Smooth muscle cell (in vitro differentiated cells): Measurements from ENCODE around the gene PRKAR1B. TPM values are rescaled to one million over a fixed set of nuclear protein-coding genes. Genes with fewer than 3 reads are reported as not detected.

ENCODE experiments used
- DNase-seq: peaks from one replicate; lab custom pipeline; 2025; ENCODE audit not compliant: unreplicated experiment; lab: John Stamatoyannopoulos, UW
- H2AFZ ChIP-seq: fragments of 200-600 bp; sonication (generic); 2 replicates; pipeline ENCODE4 v1.6.0; 2016; ENCODE audit warnings: antibody characterized with exemption, low read depth, mild to moderate bottlenecking
- H3F3A ChIP-seq: fragments of 200-600 bp; sonication (generic); 2 replicates; pipeline ENCODE4 v1.6.0; 2017; ENCODE audit warnings: antibody characterized with exemption, low read depth
- H3K27ac ChIP-seq: fragments of 200-600 bp; sonication (generic); 2 replicates; pipeline ENCODE4 v1.5.1; 2016; ENCODE audit warnings: low read depth, mild to moderate bottlenecking
- H3K27me3 ChIP-seq: fragments of 200-600 bp; sonication (generic); 2 replicates; pipeline ENCODE4 v1.6.1; 2016; ENCODE audit warnings: low read depth, mild to moderate bottlenecking
- H3K36me3 ChIP-seq: fragments of 200-600 bp; sonication (generic); 2 replicates; pipeline ENCODE4 v1.5.1; 2016; ENCODE audit warnings: low read depth
- H3K4me1 ChIP-seq: fragments of 200-600 bp; sonication (generic); 2 replicates; pipeline ENCODE4 v1.5.1; 2016; ENCODE audit warnings: low read depth
- H3K4me2 ChIP-seq: fragments of 200-600 bp; sonication (generic); 2 replicates; pipeline ENCODE4 v1.6.0; 2016; ENCODE audit warnings: mild to moderate bottlenecking
- H3K4me3 ChIP-seq: fragments of 200-600 bp; sonication (generic); 2 replicates; pipeline ENCODE4 v1.5.1; 2016; ENCODE audit warnings: mild to moderate bottlenecking
- H3K79me2 ChIP-seq: fragments of 200-600 bp; sonication (generic); 2 replicates; pipeline ENCODE4 v1.6.0; 2016; ENCODE audit warnings: low read depth, mild to moderate bottlenecking
- H3K9ac ChIP-seq: fragments of 200-600 bp; sonication (generic); 2 replicates; pipeline ENCODE4 v1.6.0; 2016; ENCODE audit warnings: low read depth
- H3K9me3 ChIP-seq: fragments of 200-600 bp; sonication (generic); replicated peaks from 2 replicates; pipeline ENCODE4 v1.5.1; 2016; ENCODE audit warnings: low read depth
- H4K20me1 ChIP-seq: fragments of 200-600 bp; sonication (generic); 2 replicates; pipeline ENCODE4 v1.6.0; 2016; ENCODE audit warnings: low read depth
- CTCF ChIP-seq: fragments of 200-600 bp; sonication (generic); IDR thresholded peaks from 2 replicates; pipeline ENCODE4 v1.5.1; 2017; ENCODE audit warnings: borderline replicate concordance, mild to moderate bottlenecking, antibody characterized with exemption; ENCODE audit not compliant: insufficient read depth, poor library complexity, severe bottlenecking
- WGBS: methylation state at CpG from one replicate; pipeline ENCODE4 v1.1.7; 2016; ENCODE audit warnings: low lambda C conversion rate; 5-methylcytosine and 5-hydroxymethylcytosine counted together
- polyA plus RNA-seq: library from polyadenylated mRNA; unstranded; fragments of >200 nt; fragmentation: Nextera tagmentation; extraction: Ambion mirVana; gene quantifications from 2 replicates; pipeline ENCODE4 v1.2.1, GENCODE V29; 2016
- total RNA-seq: library from RNA; depleted of rRNA; stranded (reverse); fragments of >200 nt; gene quantifications from 2 replicates; pipeline ENCODE4 v1.2.3, GENCODE V29; 2014

Gene PRKAR1B
- total and polyA plus RNA-seq, 2 experiments from 2014 or later: 5.3 to 10.1 TPM

DNA sequence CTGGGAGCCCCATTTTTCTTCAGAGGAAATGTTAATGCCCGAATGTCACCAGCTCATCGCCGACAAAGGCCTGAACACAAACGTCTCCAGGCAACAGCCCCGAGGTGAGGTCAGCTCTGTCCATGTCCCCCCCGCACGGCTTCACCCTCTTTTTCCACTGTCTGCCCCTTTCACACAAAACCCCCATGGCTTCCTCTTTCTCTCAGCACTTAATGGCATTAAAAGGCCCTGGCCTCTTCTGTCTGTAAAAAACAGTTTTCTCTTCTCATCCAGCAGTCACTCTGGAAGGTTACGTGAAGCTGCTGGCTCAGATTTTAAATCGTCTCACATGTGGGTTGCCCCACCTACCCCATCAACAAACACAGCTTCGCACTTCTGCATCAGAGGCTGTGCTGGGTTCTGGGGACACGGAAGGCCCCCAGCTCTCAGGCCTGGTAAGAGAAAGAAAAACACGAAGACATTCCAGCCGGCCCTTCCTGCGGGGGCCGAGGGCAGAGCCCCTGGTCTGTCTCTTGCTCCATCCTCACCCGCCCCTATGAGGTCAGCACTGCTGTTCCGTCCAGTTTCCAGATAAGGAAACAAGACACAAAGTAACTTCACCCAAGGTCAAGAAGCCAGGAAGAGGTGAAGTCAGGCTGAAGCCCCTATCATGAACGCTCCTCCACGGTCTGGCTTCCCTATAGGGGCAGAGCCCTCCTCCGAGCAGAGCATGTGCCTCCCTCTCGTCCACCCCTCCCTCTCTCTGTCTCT is 116.4 kb downstream of the PRKAR1B start:
- no peaks in the 10 kb centered on the region for H4K20me1 ChIP-seq
- DNase-seq: peak; percentile 18
- 33% methylated on average over 21 of the region's 21 CpGs for WGBS
- H3K4me1 ChIP-seq: peaks cover 11% of the 10 kb centered on the region
- no peak overlapping the region for H3K4me3 ChIP-seq
- TF ChIP-seq CTCF: no peak
- H3K9ac ChIP-seq: peak overlapping the region; percentile 58
- no peaks in the 10 kb centered on the region for H3K9me3 ChIP-seq
- H3K79me2 ChIP-seq: no peaks in the 10 kb centered on the region
- H3F3A ChIP-seq: no peaks in the 10 kb centered on the region
- H3K4me2 ChIP-seq: peak overlapping the region; percentile 56
- H3K36me3 ChIP-seq: no peaks in the 10 kb centered on the region
- peak overlapping the region; percentile 5 for H2AFZ ChIP-seq
- peak overlapping the region; percentile 88 for H3K27ac ChIP-seq
- no peaks in the 10 kb centered on the region for H3K27me3 ChIP-seq

GRCh38 chr7:610141-610530 is 116.9 kb downstream of the PRKAR1B start:
- H3K4me2 ChIP-seq: peak overlapping the region; percentile 56
- H3K9me3 ChIP-seq: no peaks in the 10 kb centered on the region
- no peak for TF ChIP-seq CTCF
- DNase-seq: no peak
- no peaks in the 10 kb centered on the region for H3K79me2 ChIP-seq
- H2AFZ ChIP-seq: no peak overlapping the region
- no peaks in the 10 kb centered on the region for H3K27me3 ChIP-seq
- H3K4me1 ChIP-seq: peaks cover 11% of the 10 kb centered on the region
- H3F3A ChIP-seq: no peaks in the 10 kb centered on the region
- H3K36me3 ChIP-seq: no peaks in the 10 kb centered on the region
- H4K20me1 ChIP-seq: no peaks in the 10 kb centered on the region
- no peak overlapping the region for H3K4me3 ChIP-seq
- peak overlapping the region; percentile 88 for H3K27ac ChIP-seq
- H3K9ac ChIP-seq: peak overlapping the region; percentile 58
- WGBS: 86% methylated on average over 10 of the region's 10 CpGs

- H2AFZ ChIP-seq: no peak overlapping the region
- H3K4me3 ChIP-seq: no peak overlapping the region
- no peak overlapping the region for H3K4me2 ChIP-seq
- H3K4me1 ChIP-seq: peaks cover 11% of the 10 kb centered on the region
- TF ChIP-seq CTCF: no peak
- 90% methylated on average over 7 of the region's 7 CpGs for WGBS
- H3K79me2 ChIP-seq: no peaks in the 10 kb centered on the region
- no peak for DNase-seq
- H3K36me3 ChIP-seq: no peaks in the 10 kb centered on the region
- no peaks in the 10 kb centered on the region for H3K9me3 ChIP-seq
- H3K9ac ChIP-seq: no peak overlapping the region
- H4K20me1 ChIP-seq: no peaks in the 10 kb centered on the region
- H3F3A ChIP-seq: no peaks in the 10 kb centered on the region
- no peaks in the 10 kb centered on the region for H3K27me3 ChIP-seq
- H3K27ac ChIP-seq: peak overlapping the region; percentile 88
These were observed 117.7 kb downstream of the PRKAR1B start for GRCh38 chr7:609365-609764.

DNA sequence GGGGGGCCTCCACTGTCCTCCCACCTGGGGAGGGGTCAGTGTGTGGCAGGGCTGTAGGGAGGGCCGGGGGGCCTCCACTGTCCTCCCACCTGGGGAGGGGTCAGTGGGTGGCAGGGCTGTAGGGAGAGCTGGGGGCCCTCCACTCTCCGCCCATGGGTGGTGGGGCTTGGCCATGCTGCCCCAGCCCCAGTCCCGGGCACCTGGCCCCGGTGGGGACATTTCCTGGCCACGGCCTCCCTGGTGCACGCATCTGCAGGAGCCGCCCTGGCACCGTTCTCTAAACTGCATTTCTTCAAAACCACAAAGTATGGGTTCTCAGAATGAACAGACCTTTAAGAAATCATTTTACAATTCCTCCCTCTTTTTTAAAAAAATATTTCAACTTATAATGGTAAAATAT is 118.1 kb downstream of the PRKAR1B start:
- Histone ChIP-seq H3K9me3 (no peaks in the 10 kb centered on the region), H3K4me1 (peaks cover 11% of the 10 kb centered on the region), H3K4me2 (no peak overlapping the region), H2AFZ (no peak overlapping the region), H4K20me1 (no peaks in the 10 kb centered on the region), H3K9ac (no peak overlapping the region), H3F3A (no peaks in the 10 kb centered on the region), H3K79me2 (no peaks in the 10 kb centered on the region), H3K36me3 (no peaks in the 10 kb centered on the region), H3K27me3 (no peaks in the 10 kb centered on the region), H3K27ac (no peak overlapping the region), H3K4me3 (no peak overlapping the region)
- 76% methylated on average over 6 of the region's 8 CpGs for WGBS
- DNase-seq: no peak
- no peak for TF ChIP-seq CTCF
